Osteocyte (in vitro differentiated cells): ENCODE data around the gene STMN3. TPM values are rescaled to one million over a fixed set of nuclear protein-coding genes. Genes with fewer than 3 reads are reported as not detected.

ENCODE experiments used
- DNase-seq: peaks from one replicate; pipeline ENCODE4 v3.0.0; 2021; ENCODE audit warnings: mixed read lengths; ENCODE audit not compliant: unreplicated experiment; ENCODE audit errors: extremely low spot score
- H3K27ac Mint-ChIP-seq: one replicate; pipeline ENCODE4 v1.8.0; 2021; ENCODE audit warnings: mild to moderate bottlenecking, mixed read lengths; ENCODE audit not compliant: unreplicated experiment
- H3K27me3 Mint-ChIP-seq: one replicate; pipeline ENCODE4 v1.8.0; 2021; ENCODE audit warnings: mixed read lengths; ENCODE audit not compliant: unreplicated experiment
- H3K36me3 Mint-ChIP-seq: one replicate; pipeline ENCODE4 v1.8.0; 2021; ENCODE audit warnings: mixed read lengths; ENCODE audit not compliant: unreplicated experiment
- H3K4me1 Mint-ChIP-seq: one replicate; pipeline ENCODE4 v1.8.0; 2021; ENCODE audit warnings: mixed read lengths; ENCODE audit not compliant: unreplicated experiment
- H3K4me3 Mint-ChIP-seq: one replicate; pipeline ENCODE4 v1.8.0; 2021; ENCODE audit warnings: mild to moderate bottlenecking, moderate library complexity, mixed read lengths; ENCODE audit not compliant: unreplicated experiment
- H3K9me3 Mint-ChIP-seq: one replicate; pipeline ENCODE4 v1.8.0; 2021; ENCODE audit warnings: mixed read lengths; ENCODE audit not compliant: unreplicated experiment
- CTCF ChIP-seq: fragments of 200-600 bp; sonication (generic); IDR thresholded peaks from 2 replicates; pipeline ENCODE4 v1.5.0; 2021; ENCODE audit warnings: antibody characterized with exemption, mild to moderate bottlenecking, moderate library complexity
- total RNA-seq: library from RNA; stranded (reverse); gene quantifications from 2 replicates; pipeline ENCODE4 v1.2.1, GENCODE V29; 2021

STMN3 gene
- total RNA-seq, 1 donor from 2014 or later: 33.2 TPM

DNA sequence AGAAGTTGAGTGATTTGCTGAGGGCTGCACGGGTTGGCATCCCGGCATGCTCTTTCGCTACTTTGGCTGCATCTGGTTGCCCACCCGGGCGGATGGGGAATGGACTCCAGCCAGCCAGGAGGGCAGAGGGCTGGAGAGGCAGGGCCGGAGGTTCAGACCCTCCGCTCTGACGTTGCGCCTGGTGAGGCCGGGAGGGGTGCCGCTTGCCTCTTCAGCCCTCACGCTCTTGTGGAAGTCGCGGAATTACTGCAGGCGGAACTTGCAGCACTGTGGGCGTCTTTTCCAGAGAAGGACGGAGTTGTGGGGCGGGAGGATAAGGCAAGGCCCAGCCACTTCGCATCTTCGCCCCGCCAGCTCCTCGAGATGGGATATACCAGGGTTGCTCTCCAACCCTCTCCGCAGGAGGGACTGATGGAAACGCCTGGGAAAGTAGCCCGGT lies 5.5 kb upstream of the STMN3 start:
- no peak for TF ChIP-seq CTCF
- H3K4me3 Mint-ChIP-seq: peak overlapping the region; percentile 97
- H3K4me1 Mint-ChIP-seq: peaks cover 29% of the 10 kb centered on the region
- H3K27ac Mint-ChIP-seq: peak overlapping the region; percentile 94
- no peaks in the 10 kb centered on the region for H3K27me3 Mint-ChIP-seq
- DNase-seq: no peak
- peaks cover 5% of the 10 kb centered on the region for H3K36me3 Mint-ChIP-seq
- no peaks in the 10 kb centered on the region for H3K9me3 Mint-ChIP-seq

- peaks cover 5% of the 10 kb centered on the region for H3K36me3 Mint-ChIP-seq
- H3K27ac Mint-ChIP-seq: peak within 1 kb of the TSS; percentile 94
Measured at GRCh38 chr20:63657937-63658748, 4.9 kb upstream of the STMN3 start, which contains the start of gene RTEL1. TSS of gene RTEL1 (plus strand) at chr20:63658312. CDS start at chr20:63659403, 1,091 bp downstream.

DNA sequence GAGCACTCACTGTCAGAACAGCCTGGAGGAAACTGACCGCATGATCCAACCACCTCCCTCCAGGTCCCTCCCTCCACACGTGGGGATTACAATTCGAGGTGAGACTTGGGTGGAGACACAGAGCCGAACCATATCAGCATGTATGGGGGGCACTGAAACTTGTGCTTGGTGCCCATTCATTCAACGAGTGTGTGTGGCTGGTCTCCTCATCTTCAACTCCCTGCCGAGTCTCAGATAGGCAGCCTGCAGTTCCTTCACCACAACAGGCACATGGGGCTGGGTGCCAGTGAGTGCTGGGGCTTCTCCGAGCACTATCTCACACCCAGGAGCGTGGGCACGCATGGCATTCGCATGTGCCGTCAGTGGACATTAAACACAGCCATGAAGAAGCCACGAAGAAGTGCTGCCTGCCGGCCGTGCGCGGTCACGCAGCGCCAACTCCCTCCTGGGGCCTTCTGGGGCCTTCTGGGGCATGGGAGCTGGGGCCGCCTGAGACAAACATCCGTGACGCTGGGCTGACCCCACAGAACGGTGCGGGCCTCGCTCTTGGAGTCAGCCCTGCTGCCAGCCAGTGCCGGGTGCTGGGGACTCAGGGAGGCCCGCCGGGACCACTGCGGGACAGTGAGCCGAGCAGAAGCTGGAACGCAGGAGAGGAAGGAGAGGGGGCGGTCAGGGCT lies 4.2 kb upstream of the STMN3 start:
- Mint-ChIP-seq H3K4me3 (peak overlapping the region; percentile 97), H3K9me3 (no peaks in the 10 kb centered on the region), H3K36me3 (peaks cover 2% of the 10 kb centered on the region), H3K4me1 (peaks cover 30% of the 10 kb centered on the region), H3K27me3 (no peaks in the 10 kb centered on the region), H3K27ac (peak overlapping the region; percentile 94)
- TF ChIP-seq CTCF: no peak
- DNase-seq: no peak

More at GRCh38 chr20:63657937-63658748, 4.9 kb upstream of the STMN3 start, which contains the start of gene RTEL1:
- Mint-ChIP-seq H3K4me1 (peaks cover 30% of the 10 kb centered on the region), H3K9me3 (no peaks in the 10 kb centered on the region), H3K4me3 (peak within 1 kb of the TSS; percentile 97), H3K27me3 (no peaks in the 10 kb centered on the region)
- TF ChIP-seq CTCF: no peak
- peak; percentile 97 for DNase-seq

DNA sequence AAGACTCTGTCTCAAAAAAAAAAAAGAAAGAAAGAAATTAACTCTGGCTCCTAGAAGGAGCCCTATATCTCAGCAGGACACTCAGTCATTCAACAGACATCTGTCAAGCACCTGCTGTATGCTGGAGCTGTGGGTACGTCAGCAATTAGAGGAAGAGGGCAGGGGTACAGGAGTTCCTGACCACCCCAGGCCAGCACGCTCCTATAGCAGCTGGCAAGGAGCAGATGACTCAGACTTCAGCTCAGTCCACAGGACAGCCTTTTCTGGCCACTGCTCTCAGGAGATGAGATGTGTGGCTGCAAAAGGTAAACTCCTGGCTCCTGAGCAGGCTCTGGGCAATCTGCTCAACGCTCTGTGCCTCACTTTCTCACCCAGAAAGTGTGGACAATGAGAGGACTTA lies 3.2 kb upstream of the STMN3 start:
- Mint-ChIP-seq H3K4me1 (peaks cover 33% of the 10 kb centered on the region), H3K9me3 (no peaks in the 10 kb centered on the region), H3K27ac (no peak overlapping the region), H3K36me3 (no peaks in the 10 kb centered on the region), H3K4me3 (no peak overlapping the region), H3K27me3 (no peaks in the 10 kb centered on the region)
- no peak for DNase-seq
- no peak for TF ChIP-seq CTCF

- no peak overlapping the region for H3K4me3 Mint-ChIP-seq
- H3K9me3 Mint-ChIP-seq: no peaks in the 10 kb centered on the region
- no peaks in the 10 kb centered on the region for H3K27me3 Mint-ChIP-seq
- H3K4me1 Mint-ChIP-seq: peaks cover 34% of the 10 kb centered on the region
- no peak overlapping the region for H3K27ac Mint-ChIP-seq
- DNase-seq: no peak
- no peak for TF ChIP-seq CTCF
- H3K36me3 Mint-ChIP-seq: no peaks in the 10 kb centered on the region
Measured at GRCh38 chr20:63655249-63655648, 2.0 kb upstream of the STMN3 start.
